GM21786 (cell line): Measurements from ENCODE around the gene ZBTB38.

Experiments
- ATAC-seq: cut with Tn5 transposase; IDR thresholded peaks from one replicate; pipeline ENCODE4 v1.9.1; 2021; ENCODE audit not compliant: unreplicated experiment

The ZBTB38 gene

GRCh38 chr3:141368062-141368924 is at the start of gene ZBTB38:
TSS of gene ZBTB38 (plus strand) at chr3:141368504. CDS start at chr3:141442389, 73,885 bp downstream.
- ATAC-seq = no peak

- ATAC-seq = peak; percentile 62
These were observed 47.8 kb upstream of the ZBTB38 start for GRCh38 chr3:141320399-141321108.

GRCh38 chr3:141321109-141321497 is 47.2 kb upstream of the ZBTB38 start:
- no peak for ATAC-seq

GRCh38 chr3:141323936-141324704 is 44.2 kb upstream of the ZBTB38 start:
- ATAC-seq = no peak

- no peak for ATAC-seq
These were observed 42.2 kb upstream of the ZBTB38 start for GRCh38 chr3:141326123-141326522.

- ATAC-seq = no peak
These were observed 41.7 kb upstream of the ZBTB38 start for GRCh38 chr3:141326626-141327025.

GRCh38 chr3:141328286-141329166 is 39.8 kb upstream of the ZBTB38 start:
- peak; percentile 46 for ATAC-seq

- no peak for ATAC-seq
These were observed 38.1 kb upstream of the ZBTB38 start for GRCh38 chr3:141330235-141330634.

GRCh38 chr3:141330718-141331376 is 37.5 kb upstream of the ZBTB38 start:
- ATAC-seq = no peak

- peak; percentile 47 for ATAC-seq
These were observed 36.7 kb upstream of the ZBTB38 start for GRCh38 chr3:141331377-141332318.

GRCh38 chr3:141332416-141332815 is 35.9 kb upstream of the ZBTB38 start:
- ATAC-seq = no peak

- no peak for ATAC-seq
These were observed 34.3 kb upstream of the ZBTB38 start for GRCh38 chr3:141333836-141334626.

GRCh38 chr3:141334627-141335250 is 33.6 kb upstream of the ZBTB38 start:
- no peak for ATAC-seq

GRCh38 chr3:141335531-141336061 is 32.7 kb upstream of the ZBTB38 start:
- ATAC-seq = no peak

GRCh38 chr3:141336672-141337522 is 31.4 kb upstream of the ZBTB38 start:
- peak; percentile 86 for ATAC-seq

- no peak for ATAC-seq
These were observed 30.8 kb upstream of the ZBTB38 start for GRCh38 chr3:141337523-141337854.

GRCh38 chr3:141337991-141338390 is 30.3 kb upstream of the ZBTB38 start:
- ATAC-seq = no peak
